Measurements from ENCODE around the gene DGKI. TPM values are rescaled to one million over a fixed set of nuclear protein-coding genes. Genes with fewer than 3 reads are reported as not detected.

The DGKI gene
- total and polyA plus RNA-seq, 4 donors: 0.01 to 0.37 (median 0.31) TPM

- no peaks in the 10 kb centered on the region for H3K36me3 ChIP-seq (ENCODE audit: control insufficient read depth in 4 of 4, insufficient read depth in 3 of 4, low read depth in 1 of 4, low read length in 3 of 4)
- H3K27me3 ChIP-seq (ENCODE audit: control insufficient read depth in 4 of 4, insufficient read depth in 4 of 4, low read length in 3 of 4): no peaks in the 10 kb centered on the region
- DNase-seq (ENCODE audit: low spot score): no peak
- no peak overlapping the region for H3K27ac ChIP-seq (ENCODE audit: low read depth in 1 of 2, low read length in 2 of 2)
- no peak overlapping the region for H3K9ac ChIP-seq (ENCODE audit: low read depth in 1 of 2, low read length in 2 of 2)
- H3K4me3 ChIP-seq (ENCODE audit: low read depth in 1 of 3, low read length in 3 of 3): no peak overlapping the region
- H3K4me1 ChIP-seq (ENCODE audit: control insufficient read depth in 4 of 4, insufficient read depth in 4 of 4, low read length in 3 of 4): no peaks in the 10 kb centered on the region
- TF ChIP-seq RXRA (IDR thresholded peaks at IDR 0.05) (no peak), HNF4G (IDR thresholded peaks at IDR 0.05) (no peak), TAF1 (conservative IDR thresholded peaks at IDR 0.05) (no peak)
- 91% methylated on average over 4 of the region's 4 CpGs for WGBS
- no peaks in the 10 kb centered on the region for H3K9me3 ChIP-seq (ENCODE audit: control insufficient read depth in 4 of 4, low read length in 3 of 4)
These were observed 48.6 kb downstream of the DGKI start for GRCh38 chr7:137798073-137798763.

- H3K4me3 ChIP-seq (ENCODE audit: low read depth in 1 of 3, low read length in 3 of 3): no peak overlapping the region
- H3K36me3 ChIP-seq (ENCODE audit: control insufficient read depth in 4 of 4, insufficient read depth in 3 of 4, low read depth in 1 of 4, low read length in 3 of 4): no peaks in the 10 kb centered on the region
- WGBS: 90% methylated on average over 4 of the region's 4 CpGs
- DNase-seq (ENCODE audit: low spot score): no peak
- H3K4me1 ChIP-seq (ENCODE audit: control insufficient read depth in 4 of 4, insufficient read depth in 4 of 4, low read length in 3 of 4): no peaks in the 10 kb centered on the region
- H3K9ac ChIP-seq (ENCODE audit: low read depth in 1 of 2, low read length in 2 of 2): no peak overlapping the region
- TF ChIP-seq SP1 (IDR thresholded peaks at IDR 0.05) (no peak), GABPA (IDR thresholded peaks at IDR 0.05 in 1 of 2, conservative IDR thresholded peaks at IDR 0.05 in 1 of 2) (no peak), CTCF (IDR thresholded peaks at IDR 0.05; ENCODE audit: low read depth, low read length, missing input control) (no peak), FOXA1 (IDR thresholded peaks at IDR 0.05) (no peak), ATF3 (IDR thresholded peaks at IDR 0.05) (no peak), MAX (IDR thresholded peaks at IDR 0.05) (no peak), YY1 (IDR thresholded peaks at IDR 0.05) (no peak), EGR1 (IDR thresholded peaks at IDR 0.05; ENCODE audit: low read depth in 2 of 2) (no peak), RAD21 (IDR thresholded peaks at IDR 0.05) (no peak), TAF1 (conservative IDR thresholded peaks at IDR 0.05) (no peak), NR2F2 (IDR thresholded peaks at IDR 0.05) (no peak), HNF4G (IDR thresholded peaks at IDR 0.05) (no peak), RXRA (IDR thresholded peaks at IDR 0.05) (no peak)
- TF ChIP-seq, protein P1, sequence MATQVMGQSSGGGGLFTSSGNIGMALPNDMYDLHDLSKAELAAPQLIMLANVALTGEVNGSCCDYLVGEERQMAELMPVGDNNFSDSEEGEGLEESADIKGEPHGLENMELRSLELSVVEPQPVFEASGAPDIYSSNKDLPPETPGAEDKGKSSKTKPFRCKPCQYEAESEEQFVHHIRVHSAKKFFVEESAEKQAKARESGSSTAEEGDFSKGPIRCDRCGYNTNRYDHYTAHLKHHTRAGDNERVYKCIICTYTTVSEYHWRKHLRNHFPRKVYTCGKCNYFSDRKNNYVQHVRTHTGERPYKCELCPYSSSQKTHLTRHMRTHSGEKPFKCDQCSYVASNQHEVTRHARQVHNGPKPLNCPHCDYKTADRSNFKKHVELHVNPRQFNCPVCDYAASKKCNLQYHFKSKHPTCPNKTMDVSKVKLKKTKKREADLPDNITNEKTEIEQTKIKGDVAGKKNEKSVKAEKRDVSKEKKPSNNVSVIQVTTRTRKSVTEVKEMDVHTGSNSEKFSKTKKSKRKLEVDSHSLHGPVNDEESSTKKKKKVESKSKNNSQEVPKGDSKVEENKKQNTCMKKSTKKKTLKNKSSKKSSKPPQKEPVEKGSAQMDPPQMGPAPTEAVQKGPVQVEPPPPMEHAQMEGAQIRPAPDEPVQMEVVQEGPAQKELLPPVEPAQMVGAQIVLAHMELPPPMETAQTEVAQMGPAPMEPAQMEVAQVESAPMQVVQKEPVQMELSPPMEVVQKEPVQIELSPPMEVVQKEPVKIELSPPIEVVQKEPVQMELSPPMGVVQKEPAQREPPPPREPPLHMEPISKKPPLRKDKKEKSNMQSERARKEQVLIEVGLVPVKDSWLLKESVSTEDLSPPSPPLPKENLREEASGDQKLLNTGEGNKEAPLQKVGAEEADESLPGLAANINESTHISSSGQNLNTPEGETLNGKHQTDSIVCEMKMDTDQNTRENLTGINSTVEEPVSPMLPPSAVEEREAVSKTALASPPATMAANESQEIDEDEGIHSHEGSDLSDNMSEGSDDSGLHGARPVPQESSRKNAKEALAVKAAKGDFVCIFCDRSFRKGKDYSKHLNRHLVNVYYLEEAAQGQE (IDR thresholded peaks at IDR 0.05): no peak
- no peak overlapping the region for H3K27ac ChIP-seq (ENCODE audit: low read depth in 1 of 2, low read length in 2 of 2)
- H3K9me3 ChIP-seq (ENCODE audit: control insufficient read depth in 4 of 4, low read length in 3 of 4): no peaks in the 10 kb centered on the region
- no peaks in the 10 kb centered on the region for H3K27me3 ChIP-seq (ENCODE audit: control insufficient read depth in 4 of 4, insufficient read depth in 4 of 4, low read length in 3 of 4)
These were observed 51.6 kb downstream of the DGKI start for GRCh38 chr7:137795211-137795610.
